Caco-2 (cell line): ENCODE data around the gene CYP11A1. TPM values are rescaled to one million over a fixed set of nuclear protein-coding genes. Genes with fewer than 3 reads are reported as not detected.

Experiments
- BruUV-seq: library from RNA; stranded (reverse); fragments of 400-500 nt; replicated peaks from 2 replicates; lab custom pipeline; 2021; lab: Mats Ljungman, UMichigan
- CTCF ChIA-PET: fragments of 300-600 bp; sonication (Branson Sonifier 250); formaldehyde crosslinking; loops from one replicate; lab custom pipeline; 2022; ENCODE audit warnings: antibody characterized with exemption; lab: Charles Lee
- POLR2A ChIA-PET: fragments of 300-600 bp; sonication (Branson Sonifier 250); formaldehyde crosslinking; loops from one replicate; lab custom pipeline; 2022; ENCODE audit warnings: antibody characterized with exemption; lab: Charles Lee
- DNase-seq, 2 experiments: peaks; one replicate each; pipeline versions ENCODE4 v3.0.0 to v3.0.0-alpha.2; 2020 to 2022
- H3K27me3 ChIP-seq: replicated peaks from 2 replicates; pipeline ENCODE4 v1.6.0; 2011; ENCODE audit warnings: low read length; ENCODE audit not compliant: control insufficient read depth, insufficient read depth
- H3K36me3 ChIP-seq: 2 replicates; pipeline ENCODE4 v1.5.1; 2011; ENCODE audit warnings: low read length; ENCODE audit not compliant: control insufficient read depth, insufficient read depth
- H3K4me1 ChIP-seq: fragments of 250-450 bp; sonication (Bioruptor Pico); 2 replicates; pipeline ENCODE4 v1.5.1; 2020; ENCODE audit warnings: mild to moderate bottlenecking
- H3K4me3 ChIP-seq: 2 replicates; pipeline ENCODE4 v1.5.1; 2011; ENCODE audit warnings: low read depth, mild to moderate bottlenecking, control low read depth, low read length
- H3K9me3 ChIP-seq: fragments of 250-450 bp; sonication (Bioruptor Pico); 2 replicates; pipeline ENCODE4 v1.5.1; 2020; ENCODE audit warnings: mild to moderate bottlenecking, moderate library complexity
- H3K27ac Mint-ChIP-seq: one replicate; pipeline ENCODE4 v1.8.0; 2022; ENCODE audit warnings: mixed read lengths; ENCODE audit not compliant: unreplicated experiment
- H3K27me3 Mint-ChIP-seq: one replicate; pipeline ENCODE4 v1.8.0; 2022; ENCODE audit warnings: mixed read lengths; ENCODE audit not compliant: insufficient read depth, unreplicated experiment
- H3K36me3 Mint-ChIP-seq: one replicate; pipeline ENCODE4 v1.8.0; 2022; ENCODE audit warnings: mild to moderate bottlenecking, mixed read lengths; ENCODE audit not compliant: insufficient read depth, unreplicated experiment
- H3K4me1 Mint-ChIP-seq: one replicate; pipeline ENCODE4 v1.8.0; 2022; ENCODE audit warnings: low read depth, mixed read lengths; ENCODE audit not compliant: unreplicated experiment
- H3K4me3 Mint-ChIP-seq: one replicate; pipeline ENCODE4 v1.8.0; 2022; ENCODE audit warnings: mild to moderate bottlenecking, moderate library complexity, mixed read lengths; ENCODE audit not compliant: unreplicated experiment
- H3K9me3 Mint-ChIP-seq: one replicate; pipeline ENCODE4 v1.8.0; 2022; ENCODE audit warnings: mixed read lengths; ENCODE audit not compliant: unreplicated experiment
- intact Hi-C: fragments of 100-400 bp; cut with micrococcal nuclease; formaldehyde crosslinking; loops from one replicate; pipeline ENCODE4 v1.10.0; 2022; ENCODE audit not compliant: unreplicated experiment
- total RNA-seq: library from RNA; stranded (reverse); gene quantifications from 2 replicates; pipeline ENCODE4 v1.2.3, GENCODE V29; 2022
- TF ChIP-seq, protein P1 (sequence below), 2 experiments: fragments of 200-600 bp in 1 of 2; IDR thresholded peaks; 1 replicate in 1 of 2; 2 replicates in 1 of 2; pipeline versions ENCODE4 v1.5.1 to v1.8.0; 2011 to 2022; ENCODE audit warnings: antibody characterized with exemption in 1 of 2, control low read depth in 1 of 2, inconsistent platforms in 1 of 2, low read depth in 1 of 2, low read length in 1 of 2, mild to moderate bottlenecking in 1 of 2, moderate library complexity in 1 of 2; ENCODE audit not compliant: insufficient read depth in 1 of 2, severe bottlenecking in 1 of 2, unreplicated experiment in 1 of 2

Gene CYP11A1
- total RNA-seq, 1 experiment from 2014 or later: not detected

DNA sequence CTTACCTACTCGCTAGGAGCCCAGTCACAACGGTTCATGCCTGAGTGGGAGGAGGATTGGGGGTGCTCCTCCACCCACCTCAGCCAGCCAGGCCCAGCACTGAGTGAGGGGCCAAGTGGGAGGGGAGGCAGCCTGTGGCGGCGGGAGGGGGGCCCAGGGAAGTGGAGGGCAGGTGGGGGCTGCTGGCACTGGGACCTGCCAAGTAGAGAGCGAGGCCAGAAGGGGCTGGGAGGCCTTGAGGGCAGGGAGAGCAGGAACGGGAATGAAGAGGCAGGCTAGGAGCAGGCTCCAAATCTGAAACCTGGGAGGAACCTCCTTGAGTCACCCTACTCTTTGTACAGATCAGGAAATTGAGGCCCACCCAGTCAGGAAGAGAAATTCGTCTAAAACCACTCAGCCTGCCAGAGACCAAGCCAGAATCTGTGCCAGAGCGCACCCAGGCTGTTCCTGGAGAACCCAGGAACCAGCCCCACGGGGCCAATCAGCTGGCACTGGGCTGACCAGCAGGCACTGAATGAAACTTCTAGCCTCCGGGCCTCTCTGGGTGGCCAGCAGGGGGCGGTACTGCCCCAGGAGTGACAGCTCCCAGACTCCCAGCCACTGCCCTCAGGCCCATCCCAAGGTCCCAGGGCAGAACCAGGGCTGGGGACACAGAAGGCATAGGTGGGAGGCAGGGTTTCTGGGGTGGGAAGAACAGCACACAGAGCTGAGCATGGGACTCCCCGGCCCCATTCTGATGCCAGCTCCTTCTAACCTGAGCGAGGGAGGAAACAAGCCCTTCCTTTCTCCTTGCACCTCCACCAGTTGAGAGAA lies 14.8 kb upstream of the CYP11A1 start:
- H3K4me3 ChIP-seq: no peak overlapping the region
- intact Hi-C loops: loop anchor here (1.0 kb wide), 1 partner anchor 56 kb away; no protein-coding TSS in a partner anchor
- Mint-ChIP-seq H3K27me3 (no peaks in the 10 kb centered on the region), H3K4me1 (peaks cover 6% of the 10 kb centered on the region), H3K4me3 (no peak overlapping the region), H3K27ac (no peak overlapping the region), H3K36me3 (no peaks in the 10 kb centered on the region), H3K9me3 (no peaks in the 10 kb centered on the region)
- H3K9me3 ChIP-seq: no peaks in the 10 kb centered on the region
- BruUV-seq: no TSS peak
- ChIA-PET POLR2A (interaction anchor here (1.1 kb wide), 1 partner anchor 79 kb away, joined by 3 read pairs; the partner anchor contains the start of gene UBL7), CTCF (interaction anchor here (0.6 to 2.2 kb wide), 14 partner anchors 15 to 642 kb away, joined by 3 to 18 read pairs (median 4); partner anchors contain the start of gene UBL7)
- H3K4me1 ChIP-seq: peaks cover 45% of the 10 kb centered on the region
- H3K36me3 ChIP-seq: no peaks in the 10 kb centered on the region
- peak; percentile 83 to 91 for DNase-seq
- H3K27me3 ChIP-seq: no peaks in the 10 kb centered on the region
- TF ChIP-seq, protein P1, sequence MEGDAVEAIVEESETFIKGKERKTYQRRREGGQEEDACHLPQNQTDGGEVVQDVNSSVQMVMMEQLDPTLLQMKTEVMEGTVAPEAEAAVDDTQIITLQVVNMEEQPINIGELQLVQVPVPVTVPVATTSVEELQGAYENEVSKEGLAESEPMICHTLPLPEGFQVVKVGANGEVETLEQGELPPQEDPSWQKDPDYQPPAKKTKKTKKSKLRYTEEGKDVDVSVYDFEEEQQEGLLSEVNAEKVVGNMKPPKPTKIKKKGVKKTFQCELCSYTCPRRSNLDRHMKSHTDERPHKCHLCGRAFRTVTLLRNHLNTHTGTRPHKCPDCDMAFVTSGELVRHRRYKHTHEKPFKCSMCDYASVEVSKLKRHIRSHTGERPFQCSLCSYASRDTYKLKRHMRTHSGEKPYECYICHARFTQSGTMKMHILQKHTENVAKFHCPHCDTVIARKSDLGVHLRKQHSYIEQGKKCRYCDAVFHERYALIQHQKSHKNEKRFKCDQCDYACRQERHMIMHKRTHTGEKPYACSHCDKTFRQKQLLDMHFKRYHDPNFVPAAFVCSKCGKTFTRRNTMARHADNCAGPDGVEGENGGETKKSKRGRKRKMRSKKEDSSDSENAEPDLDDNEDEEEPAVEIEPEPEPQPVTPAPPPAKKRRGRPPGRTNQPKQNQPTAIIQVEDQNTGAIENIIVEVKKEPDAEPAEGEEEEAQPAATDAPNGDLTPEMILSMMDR (IDR thresholded peaks at IDR 0.05; ENCODE audit: insufficient read depth in 1 of 2, low read depth in 1 of 2, low read length in 1 of 2, severe bottlenecking in 1 of 2, unreplicated experiment in 1 of 2): peak; percentile 93 to 94

DNA sequence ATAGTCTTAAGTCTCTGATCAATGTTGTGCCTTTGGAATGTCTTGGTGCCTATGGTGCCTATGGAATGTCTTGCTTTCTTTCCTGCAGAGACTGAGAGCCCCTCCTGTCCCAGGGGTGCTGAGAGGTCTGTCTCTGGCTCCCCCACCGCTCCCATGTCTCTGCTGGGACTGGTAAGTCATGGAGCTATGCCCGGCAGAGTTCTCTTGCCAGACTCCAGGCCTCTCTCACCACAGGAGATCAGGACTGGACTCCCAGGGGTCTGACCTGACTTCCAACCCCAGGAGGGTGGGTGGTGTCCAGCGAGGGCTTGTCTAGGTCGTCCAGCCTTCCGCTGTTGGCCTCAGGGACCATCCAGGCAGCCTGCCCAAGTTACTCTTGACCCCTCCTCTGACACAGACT lies 14.0 kb upstream of the CYP11A1 start:
- Mint-ChIP-seq H3K27ac (no peak overlapping the region), H3K4me1 (peaks cover 6% of the 10 kb centered on the region), H3K4me3 (no peak overlapping the region), H3K36me3 (no peaks in the 10 kb centered on the region), H3K9me3 (no peaks in the 10 kb centered on the region), H3K27me3 (no peaks in the 10 kb centered on the region)
- intact Hi-C loops: no loop called here
- CTCF ChIA-PET: interaction anchor here (0.6 to 2.2 kb wide), 5 partner anchors 50 to 237 kb away, joined by 3 to 12 read pairs (median 5); no protein-coding TSS in a partner anchor
- H3K27me3 ChIP-seq: no peaks in the 10 kb centered on the region
- no peak for DNase-seq
- TF ChIP-seq, protein P1 (IDR thresholded peaks at IDR 0.05; ENCODE audit: insufficient read depth in 1 of 2, low read depth in 1 of 2, low read length in 1 of 2, severe bottlenecking in 1 of 2, unreplicated experiment in 1 of 2): no peak
- no TSS peak for BruUV-seq
- H3K9me3 ChIP-seq: no peaks in the 10 kb centered on the region
- no peaks in the 10 kb centered on the region for H3K36me3 ChIP-seq
- no peak overlapping the region for H3K4me3 ChIP-seq
- peaks cover 37% of the 10 kb centered on the region for H3K4me1 ChIP-seq
- POLR2A ChIA-PET: no interaction called here

DNA sequence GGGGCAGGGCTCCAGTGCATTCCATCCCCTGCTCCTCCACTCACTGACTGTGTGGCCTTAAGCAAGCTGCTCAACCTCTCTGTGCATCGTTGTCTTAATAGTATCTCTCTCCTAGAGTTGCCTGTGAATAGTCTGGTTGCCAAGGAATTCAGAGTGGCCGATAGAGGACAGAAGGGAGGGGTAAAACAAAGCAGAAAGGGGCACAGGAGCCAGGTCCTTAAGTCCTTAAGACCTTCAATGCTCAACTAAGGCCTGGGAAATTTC lies 13.7 kb upstream of the CYP11A1 start:
- DNase-seq: no peak
- TF ChIP-seq, protein P1 (IDR thresholded peaks at IDR 0.05; ENCODE audit: insufficient read depth in 1 of 2, low read depth in 1 of 2, low read length in 1 of 2, severe bottlenecking in 1 of 2, unreplicated experiment in 1 of 2): no peak
- ChIA-PET CTCF (interaction anchor here (0.6 to 2.2 kb wide), 3 partner anchors 57 to 237 kb away, joined by 4 to 12 read pairs (median 5); no protein-coding TSS in a partner anchor), POLR2A (no interaction called here)
- Mint-ChIP-seq H3K27me3 (no peaks in the 10 kb centered on the region), H3K4me1 (peaks cover 6% of the 10 kb centered on the region), H3K9me3 (no peaks in the 10 kb centered on the region), H3K27ac (no peak overlapping the region), H3K36me3 (no peaks in the 10 kb centered on the region), H3K4me3 (no peak overlapping the region)
- no TSS peak for BruUV-seq
- no peaks in the 10 kb centered on the region for H3K27me3 ChIP-seq
- H3K36me3 ChIP-seq: no peaks in the 10 kb centered on the region
- intact Hi-C loops: no loop called here
- peaks cover 34% of the 10 kb centered on the region for H3K4me1 ChIP-seq
- H3K4me3 ChIP-seq: no peak overlapping the region
- H3K9me3 ChIP-seq: no peaks in the 10 kb centered on the region
